Superior temporal gyrus (tissue), 1 donor: Measurements from ENCODE around the gene TNFRSF13B.
"Not testable (repeated sequence)": the region's sequence is repeated elsewhere in the genome, so short reads cannot be mapped to it uniquely, and the experiment has no call there.

Experiments
- DNase-seq: peaks from one replicate; pipeline ENCODE4 v3.0.0-alpha.2; 2016; ENCODE audit errors: extremely low spot score

TNFRSF13B gene

DNA sequence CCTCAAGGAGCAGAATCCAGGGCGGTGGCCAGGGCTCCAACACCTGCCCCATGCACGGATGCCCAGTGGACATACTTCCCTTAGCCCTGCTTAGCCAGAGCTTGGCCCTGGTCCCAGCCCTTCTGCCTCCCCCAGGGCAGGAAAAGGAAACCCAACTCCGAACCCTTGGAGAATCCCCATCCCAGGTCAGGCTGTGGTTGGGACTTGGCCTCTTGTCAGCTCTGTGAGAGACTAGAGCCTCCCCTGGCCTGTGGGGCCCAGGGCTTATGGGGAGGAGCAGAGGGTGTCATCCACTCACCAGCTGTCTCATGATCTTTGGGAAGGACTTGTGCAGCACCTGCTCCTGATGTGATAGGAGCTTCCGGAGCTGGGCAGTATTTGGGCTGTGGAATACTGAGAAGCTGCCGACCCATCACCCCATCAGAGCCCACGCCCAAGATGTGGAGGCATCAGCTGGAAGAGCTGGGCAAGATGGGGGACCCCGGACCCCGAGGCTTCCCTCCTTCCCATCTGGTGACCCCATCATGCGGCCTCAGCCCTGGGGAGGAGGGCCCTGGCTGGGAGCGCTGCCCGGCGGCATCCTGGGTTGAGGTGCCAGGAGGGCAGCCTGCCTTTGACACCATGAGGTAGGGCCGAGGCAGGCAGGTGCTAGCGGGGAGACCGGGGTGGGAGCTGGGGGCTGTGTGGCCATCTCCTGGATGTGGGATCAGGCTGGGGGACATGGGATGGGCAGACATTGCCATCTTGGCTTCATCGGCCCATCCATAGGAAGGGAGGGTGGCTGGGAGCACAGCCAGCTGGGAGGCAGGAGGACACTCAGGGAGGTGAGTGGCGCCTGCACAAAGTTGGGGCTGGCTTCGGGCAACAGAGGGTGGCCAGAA is 45.1 kb downstream of the TNFRSF13B start:
- no peak for DNase-seq

DNA sequence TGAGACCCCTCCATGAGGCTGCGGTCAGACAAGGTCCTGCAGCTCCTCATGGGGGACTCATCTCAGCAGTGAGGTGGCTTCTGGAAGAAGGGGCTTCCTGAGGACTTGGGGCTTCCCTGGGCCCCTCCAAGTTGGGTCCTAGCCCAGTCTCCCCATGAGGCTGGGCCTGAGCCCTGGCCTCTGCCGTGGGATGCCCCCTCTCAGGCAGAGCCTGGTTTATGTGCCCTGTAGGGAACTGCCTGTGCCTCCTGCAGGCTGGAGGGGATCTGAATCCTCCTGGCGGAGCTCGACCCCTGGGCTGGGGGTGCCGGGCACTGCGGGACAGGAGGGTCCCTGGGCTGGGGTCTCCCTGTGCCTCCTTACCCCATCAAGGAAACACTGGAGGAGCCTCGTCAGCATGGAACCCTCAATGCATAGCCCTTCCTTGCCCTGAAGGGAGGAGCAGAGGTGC is 45.8 kb downstream of the TNFRSF13B start:
- DNase-seq: no peak

DNA sequence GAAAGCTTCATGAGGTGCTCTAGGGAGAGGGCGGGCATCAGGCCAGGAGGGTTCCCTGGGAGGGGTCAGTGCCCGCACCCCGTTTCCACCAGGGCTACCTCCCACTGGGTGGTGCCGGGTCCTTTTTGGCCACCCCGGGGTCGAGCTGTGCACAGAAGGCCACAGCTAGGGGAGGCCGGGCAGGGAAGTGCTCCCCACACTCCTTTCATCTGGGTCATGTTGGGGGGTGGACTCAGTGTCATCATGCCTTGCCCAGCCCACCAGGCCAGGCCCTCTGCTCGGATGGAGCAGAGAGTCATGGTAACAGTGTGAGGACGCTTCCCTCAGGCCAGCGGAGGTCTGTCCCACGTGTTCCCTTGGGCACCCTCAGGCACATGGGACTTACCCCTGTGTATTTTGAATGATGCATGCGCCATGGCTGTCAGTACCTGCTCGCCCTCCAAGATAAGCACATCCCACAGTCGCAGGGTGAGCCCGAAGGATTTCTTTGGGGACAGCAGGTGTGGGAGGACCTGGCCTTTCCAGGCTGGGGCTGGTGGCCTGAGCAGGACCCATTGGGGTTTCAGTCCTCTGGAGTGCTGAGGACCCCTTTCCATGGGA is 46.4 kb downstream of the TNFRSF13B start:
- DNase-seq: no peak

DNA sequence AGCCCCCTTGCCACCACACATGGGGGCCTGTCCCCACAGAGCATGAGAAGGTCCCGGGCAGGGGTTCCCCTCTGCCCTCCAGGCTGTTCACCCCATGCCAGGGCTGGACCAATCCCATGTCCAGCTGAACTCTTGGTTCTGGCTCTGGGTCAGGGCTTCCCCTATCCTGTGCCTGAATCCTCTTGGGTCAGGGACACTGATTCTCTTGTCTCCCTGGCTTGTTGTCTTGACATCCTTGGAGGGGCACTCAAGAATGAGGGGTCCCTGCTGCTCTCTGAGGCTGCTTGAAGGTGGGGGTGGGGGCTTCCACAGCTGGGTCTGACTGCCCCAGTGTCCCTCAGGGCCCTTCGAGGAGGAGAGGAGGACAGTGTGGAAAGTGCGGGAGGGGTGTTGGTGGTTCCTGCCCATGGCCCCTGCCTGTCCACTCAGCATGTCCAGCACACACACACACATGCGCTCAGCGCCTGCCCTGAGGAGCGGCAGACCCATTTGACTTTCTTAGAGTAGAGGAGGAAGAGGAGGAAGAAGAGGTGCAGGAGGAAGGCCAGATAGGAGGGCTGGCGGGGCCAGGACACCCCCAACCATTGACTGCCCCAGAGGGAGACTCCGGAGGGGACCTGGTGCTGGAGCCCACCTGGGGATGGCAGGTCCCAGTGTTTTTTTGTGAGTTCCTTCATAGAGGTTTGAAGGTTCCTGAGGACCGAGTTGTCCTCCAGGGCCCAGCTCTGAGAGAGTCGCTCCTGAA is 47.0 kb downstream of the TNFRSF13B start:
- DNase-seq: no peak

DNA sequence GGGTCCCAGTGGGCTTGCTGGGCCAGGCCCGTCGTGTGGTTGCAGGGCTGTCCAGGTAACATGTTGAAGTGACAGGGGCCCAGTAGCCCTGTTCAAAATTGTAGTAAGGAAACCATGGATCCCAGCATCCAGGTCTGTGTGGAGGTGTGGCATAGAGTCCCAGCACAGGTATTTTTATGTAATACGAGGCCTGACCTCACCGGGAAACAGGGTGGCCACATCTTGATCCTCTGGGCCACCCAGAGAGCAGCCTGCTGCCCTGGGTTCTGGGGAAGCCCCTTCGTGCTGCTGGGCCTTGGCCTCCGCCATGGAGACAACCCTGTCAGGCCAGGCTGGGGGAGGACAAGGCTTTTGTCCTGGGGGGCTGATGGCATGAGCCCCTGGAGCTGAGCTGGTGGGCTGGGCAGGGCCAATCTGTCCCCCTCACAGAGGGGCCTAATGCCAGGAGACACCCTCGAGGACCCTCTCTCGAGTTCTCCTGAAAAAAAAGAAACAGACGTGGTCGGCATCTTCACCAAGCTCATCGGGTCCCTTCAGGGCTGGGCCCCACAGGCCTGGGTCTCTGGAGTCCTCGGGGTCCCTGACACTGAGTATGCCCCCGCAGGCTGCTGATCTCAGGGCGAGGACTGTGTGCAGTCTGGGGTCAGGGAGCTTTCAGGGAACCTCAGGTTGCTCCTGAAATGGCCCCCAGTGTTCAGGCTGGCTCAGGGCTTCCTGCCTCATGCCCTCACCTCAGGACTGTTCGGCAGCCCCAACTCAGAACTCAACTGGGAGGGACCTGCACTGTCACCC is 47.8 kb downstream of the TNFRSF13B start:
- no peak for DNase-seq

DNA sequence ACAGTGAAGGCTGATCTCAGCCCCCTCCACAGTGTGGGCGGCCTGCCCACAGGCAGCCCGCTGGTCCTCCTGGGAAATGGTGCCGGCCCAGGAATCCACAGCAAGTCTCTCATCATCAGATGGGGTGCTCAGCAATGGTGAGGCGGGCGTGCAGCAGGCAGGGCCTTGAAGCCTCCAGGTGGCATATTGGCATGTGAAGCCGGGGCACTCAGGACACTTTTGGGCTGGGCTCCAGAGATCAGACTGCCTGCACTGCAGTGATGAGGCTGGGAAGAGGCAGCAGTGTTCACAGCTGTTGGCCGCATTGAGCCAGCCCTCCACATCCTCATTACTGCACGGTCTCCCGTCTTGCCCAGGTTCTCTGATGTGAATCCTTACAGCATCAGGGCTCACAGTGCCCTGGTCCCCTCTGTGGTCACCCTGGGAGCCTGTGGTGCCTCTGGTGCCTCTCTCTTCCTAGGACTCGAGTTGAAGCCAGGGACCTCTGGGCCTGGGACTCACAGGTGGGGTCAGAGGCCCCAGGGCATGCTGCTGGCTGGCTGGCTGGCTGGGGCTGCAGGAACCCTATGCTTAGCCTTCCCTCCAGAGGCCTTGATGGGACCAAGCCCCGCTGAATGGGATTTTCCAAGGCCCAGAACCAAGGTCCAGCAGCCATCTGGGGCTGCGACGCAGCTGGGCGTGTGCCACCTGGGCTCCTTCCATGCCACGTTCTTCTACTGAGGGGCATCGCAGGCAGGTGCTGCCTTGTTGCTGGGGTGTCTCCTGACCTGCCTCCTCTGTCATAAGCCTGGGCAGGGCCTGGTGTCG is 48.6 kb downstream of the TNFRSF13B start:
- DNase-seq: no peak

DNA sequence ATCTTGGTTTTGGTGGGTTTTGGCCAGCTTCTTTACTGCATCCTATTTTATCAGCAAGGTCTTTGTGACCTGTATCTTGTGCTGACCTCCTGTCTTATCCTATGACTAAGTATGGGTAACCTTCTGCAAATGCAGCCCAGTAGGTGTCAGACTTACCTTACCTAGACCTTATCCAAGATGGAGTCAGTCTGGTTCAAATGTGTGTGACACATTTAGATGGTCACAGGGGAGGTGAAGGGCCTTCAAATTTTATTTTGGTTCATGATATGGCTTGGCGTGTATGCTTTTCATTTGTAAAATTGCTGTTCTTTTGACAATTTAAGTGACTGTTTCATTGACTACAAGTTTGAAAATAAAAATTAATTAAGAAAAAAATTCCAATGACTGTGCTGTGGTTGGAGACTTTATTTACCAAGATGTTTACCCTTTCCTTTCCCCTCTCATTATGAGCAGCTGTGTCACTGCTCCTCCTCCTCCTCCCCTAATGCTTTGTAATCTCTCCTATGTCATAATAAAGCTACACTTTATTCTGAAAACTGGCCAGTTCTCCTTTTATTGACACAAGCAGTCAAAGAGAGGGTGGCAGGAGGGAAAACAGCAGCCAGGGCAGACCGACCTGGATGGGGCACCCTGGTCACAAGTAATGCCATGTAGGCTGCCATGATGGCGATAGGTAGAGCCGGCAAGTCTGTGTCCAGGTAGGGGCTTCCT is 49.4 kb downstream of the TNFRSF13B start:
- DNase-seq: no peak

DNA sequence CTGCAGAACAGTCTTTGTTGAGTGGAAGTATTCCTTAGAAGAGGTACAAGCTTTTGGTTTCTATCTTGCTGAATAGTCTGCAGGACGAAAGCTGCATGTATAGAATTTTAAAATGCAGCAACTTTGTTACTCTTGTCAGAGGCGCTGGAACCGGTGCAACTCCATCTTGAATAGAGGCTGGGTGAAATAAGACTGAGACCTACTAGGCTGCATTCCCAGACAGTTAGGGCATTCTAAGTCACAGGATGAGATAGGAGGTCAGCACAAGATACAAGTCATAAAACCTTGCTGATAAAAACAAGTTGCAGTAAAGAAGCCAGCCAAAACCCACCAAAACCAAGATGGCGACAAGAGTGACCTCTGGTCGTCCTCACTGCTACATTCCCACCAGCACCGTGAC is 50.5 kb downstream of the TNFRSF13B start:
- not testable (repeated sequence) for DNase-seq

DNA sequence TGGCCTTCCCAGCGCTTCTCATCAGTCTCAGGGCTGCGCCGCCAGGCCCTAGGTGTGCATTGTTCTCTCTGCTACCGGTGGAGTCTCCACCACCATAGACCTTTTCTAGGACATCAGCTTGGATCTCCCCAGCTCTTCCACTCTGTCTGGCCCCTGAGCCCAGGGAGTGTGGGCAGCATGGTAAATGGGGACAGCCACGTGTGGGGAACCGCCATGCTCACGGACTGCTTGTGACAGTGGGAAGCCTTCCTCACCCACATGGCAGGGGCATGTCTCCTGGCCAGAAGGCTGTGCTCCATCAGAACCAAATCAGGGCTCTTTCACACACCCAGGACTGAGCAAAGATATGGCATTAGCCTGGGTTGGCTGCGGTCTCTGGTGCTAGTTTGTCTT is 51.3 kb downstream of the TNFRSF13B start:
- no peak for DNase-seq

DNA sequence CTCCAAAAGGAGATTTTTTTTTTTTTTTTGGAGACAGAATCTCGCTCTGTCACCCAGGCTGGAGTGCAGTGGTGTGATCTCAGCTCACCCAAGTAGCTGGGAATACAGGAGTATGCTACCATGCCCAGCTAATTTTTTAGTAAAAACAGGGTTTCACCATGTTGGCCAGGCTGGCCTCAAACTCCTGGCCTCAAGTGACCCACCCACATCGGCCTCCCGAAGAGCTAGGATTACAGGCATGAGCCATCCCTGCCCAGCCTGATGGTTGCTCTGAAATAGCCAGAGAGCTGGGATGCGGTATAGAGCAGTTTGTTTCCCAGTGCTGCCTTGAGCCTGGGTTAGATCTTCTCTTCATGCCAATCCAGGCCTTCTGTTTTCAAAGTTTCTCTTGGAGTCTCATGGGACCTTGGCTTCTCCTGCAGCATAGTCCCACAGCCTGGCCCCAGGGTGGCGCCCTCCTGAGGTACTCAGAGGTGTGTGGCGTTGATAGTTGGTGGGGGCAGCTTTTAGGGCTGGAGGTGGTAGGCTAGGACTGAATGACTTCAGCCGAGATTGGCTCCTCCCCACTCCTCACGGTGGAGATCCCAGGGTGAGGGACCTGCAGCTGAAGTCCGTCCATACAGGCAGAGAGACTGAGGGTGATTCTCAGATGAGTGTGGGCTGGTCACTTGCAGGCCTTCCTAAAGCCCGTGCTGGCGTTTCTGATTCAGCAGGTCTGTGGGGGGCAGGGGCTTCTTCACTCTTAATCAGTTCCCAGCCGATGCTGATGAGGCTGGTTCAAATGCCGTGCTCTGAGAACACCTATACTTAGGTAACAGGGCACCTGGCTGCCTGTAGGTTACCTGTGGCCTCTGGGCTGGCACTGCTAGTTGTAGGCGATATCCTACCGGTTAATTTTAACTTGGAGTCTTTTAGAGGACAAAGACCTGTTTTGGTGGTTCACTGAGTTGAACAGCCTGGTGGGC is 52.0 kb downstream of the TNFRSF13B start:
- no peak for DNase-seq

DNA sequence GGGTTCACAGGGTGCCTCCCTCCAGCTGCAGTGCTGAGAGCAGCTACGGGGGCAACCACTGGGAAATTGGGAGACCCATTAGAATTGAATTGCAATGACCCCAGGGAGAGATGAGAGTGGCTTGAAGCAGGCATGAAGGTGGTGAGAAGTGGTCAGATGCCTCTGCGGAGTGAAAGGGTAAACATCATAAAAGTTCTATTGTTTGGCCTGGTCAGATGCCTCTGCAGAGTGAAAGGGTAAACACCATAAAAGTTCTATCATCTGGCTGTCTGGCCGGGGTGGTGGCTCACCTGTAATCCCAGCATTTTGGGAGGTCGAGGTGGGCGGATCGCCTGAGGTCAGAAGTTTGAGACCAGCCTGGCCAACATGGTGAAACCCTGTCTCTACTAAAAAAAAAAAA is 53.5 kb downstream of the TNFRSF13B start:
- no peak for DNase-seq

DNA sequence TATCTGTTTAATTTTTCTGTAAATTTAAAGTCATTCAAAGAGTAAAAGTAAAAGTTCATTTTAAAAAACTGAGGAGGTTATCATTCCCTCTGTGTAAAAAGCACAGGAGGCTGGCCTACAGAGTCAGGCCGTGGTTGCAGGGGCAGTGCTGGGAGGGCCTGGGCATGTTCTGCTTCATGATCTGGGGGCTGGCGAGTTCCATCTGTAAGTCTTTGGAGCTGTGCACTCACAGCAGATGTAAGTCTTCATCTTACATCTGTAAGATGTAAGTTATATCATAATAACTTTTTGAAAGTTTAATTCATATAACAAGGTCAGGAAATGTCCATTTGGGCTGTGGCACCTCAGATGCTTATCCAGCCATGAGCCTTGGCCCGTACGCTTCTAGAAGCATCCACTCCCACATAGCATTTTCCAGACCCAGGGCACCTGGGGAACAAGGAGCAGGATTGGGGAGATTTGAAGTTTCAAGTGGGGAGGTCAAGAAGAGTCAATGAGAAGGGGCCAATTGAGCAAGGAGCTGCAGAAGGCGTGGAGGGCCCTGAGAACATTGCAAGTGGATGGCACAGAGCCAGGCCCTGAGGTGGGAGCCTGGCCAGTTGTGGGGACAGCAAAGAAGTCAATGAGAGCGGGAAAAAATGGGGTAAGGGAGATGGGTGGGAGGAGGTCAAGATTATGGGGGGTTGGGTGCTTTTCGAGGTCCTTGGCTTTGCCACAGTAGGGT is 54.1 kb downstream of the TNFRSF13B start:
- no peak for DNase-seq

DNA sequence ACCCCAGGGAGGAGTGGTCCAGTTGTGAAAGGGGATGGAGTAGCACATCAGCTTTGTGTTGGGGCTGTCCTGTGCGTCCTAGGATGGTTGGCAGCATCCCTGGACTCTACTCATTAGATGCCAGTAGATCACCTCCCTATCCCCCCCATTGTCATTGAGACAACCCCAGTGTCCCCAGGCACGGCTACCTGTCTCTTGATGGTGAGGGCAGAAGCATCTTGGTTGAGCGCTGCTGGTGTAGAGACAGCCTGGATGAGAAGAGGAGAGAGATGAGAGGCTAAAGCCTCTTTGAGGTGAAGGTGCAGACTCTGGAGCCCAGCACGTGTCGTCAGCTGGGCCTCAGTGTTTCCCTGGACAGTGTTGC is 55.4 kb downstream of the TNFRSF13B start:
- DNase-seq: no peak

DNA sequence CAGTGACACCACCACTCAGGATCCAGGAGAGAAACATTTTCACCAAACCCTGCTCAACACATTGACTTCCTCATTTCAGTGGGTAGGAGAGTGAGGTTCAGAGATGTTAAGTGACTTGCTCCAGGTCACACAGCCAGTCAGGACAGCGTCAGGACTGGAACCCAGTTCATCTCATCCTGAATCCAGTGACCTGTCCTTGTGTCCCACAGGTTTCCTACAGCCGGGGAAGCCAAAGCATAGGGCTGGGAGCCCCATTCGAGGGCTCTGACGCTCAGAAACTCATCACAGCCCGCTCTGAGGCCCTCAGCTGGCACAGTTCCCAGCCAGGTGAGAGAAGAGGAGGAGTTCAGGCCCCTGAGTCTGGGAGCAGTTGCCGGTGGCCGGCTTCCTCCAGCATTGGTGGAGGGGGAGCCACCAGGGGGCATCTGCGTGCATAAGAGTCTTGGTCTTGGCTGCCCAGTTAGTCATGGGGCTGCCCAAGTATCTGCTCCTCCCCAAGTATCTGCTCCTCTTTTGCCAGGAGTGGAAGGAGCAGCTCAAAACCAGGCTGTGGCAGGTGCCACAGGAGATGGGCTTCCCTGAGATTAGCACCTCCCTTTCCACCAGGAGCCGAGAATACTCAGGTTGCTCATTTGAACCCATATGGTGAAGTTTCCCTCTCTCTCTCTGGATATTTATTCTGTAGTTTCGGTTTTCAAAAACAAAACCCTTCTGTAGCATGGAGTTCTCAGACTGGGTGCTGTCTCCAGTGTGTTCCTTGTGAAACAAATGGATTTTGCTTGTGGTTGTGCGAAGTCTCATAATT is 56.0 kb downstream of the TNFRSF13B start:
- DNase-seq: peak; percentile 55

DNA sequence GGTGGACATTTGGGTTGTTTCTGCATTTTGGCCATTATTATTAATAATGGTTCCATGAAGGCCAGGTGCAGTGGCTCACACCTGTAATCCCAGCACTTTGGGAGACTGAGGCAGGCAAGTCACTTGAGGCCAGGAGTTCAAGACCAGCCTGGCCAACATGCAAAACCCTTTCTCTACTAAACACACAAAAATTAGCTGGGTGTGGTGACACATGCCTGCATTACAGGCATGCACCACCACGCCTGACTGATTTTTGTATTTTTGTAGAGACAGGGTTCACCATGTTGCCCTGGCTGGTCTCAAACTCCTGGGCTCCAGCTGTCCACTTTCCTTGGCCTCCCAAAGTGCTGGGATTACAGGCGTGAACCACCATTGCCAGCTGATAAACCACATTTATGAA is 58.5 kb downstream of the TNFRSF13B start:
- no peak for DNase-seq

DNA sequence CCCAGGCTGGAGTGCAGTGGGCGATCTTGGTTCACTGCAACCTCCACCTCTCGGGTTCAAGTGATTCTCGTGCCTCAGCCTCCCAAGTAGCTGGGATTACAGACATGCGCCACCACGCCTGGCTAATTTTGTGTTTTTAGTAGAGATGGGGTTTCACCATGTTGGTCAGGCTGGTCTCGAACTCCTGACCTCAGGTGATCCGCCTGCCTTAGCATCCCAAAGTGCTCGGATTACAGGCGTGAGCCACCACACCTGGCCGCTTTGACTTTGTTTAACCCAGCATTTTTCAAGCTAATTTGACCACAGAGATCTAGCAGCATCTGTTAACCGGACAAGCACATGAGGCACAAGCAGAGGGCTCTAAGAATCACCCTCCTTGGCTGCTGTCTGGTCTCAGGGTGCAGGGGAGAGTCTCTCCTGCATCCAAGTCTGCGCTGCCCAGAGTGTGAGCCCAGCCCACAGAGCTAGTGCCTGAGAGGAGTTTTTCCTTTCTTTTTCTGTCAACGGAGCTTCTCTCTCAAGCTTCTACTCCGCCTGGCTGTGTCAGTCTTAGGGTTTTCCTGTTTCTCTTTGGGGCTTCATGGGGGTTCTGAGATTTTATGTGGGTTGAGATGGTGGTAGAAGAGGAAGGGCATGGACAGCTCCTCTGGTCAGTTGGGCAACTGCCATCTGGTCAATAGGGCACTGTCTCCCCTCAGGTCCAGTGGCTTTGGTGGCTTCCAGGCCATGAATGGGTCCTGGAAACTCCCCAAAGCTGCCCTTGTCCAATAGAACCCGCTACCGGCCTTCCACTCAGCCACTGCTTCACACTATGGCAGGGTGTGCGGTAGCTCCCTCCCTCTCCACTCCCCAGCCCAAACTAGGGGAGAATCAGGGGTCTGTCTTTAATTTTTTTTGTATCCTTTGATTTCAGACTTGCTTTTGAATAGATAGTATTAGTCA is 59.6 kb downstream of the TNFRSF13B start:
- DNase-seq: no peak
